ENCODE data around the gene PDE6H.

DNA sequence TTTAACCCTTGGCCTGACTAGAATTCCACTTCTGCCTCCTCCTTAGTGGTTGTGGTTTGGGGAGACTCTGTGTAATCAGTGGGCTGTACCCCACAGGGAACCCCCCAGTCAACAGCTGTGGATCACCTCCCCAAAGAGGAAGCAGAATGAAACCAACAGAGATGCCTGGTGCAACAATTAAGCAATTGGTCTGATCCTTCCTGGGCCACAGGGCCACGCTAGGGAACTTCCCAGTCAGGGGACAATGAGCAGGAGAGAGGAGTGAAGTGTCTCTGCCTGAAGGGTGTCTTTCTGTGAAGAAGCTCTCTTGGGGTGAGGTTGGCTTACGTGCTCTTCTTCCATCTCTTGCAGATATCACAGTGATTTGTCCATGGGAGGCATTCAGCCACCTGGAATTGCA is 8.2 kb downstream of the PDE6H start:
- TF ChIP-seq POLR2A (IDR thresholded peaks at IDR 0.05; ENCODE audit: low read depth, low read length): no peak
- no peak for TF ChIP-seq CTCF (IDR thresholded peaks at IDR 0.05; ENCODE audit: extremely low read depth in 1 of 2, insufficient read depth in 1 of 2, low read depth in 1 of 2, low read length in 2 of 2)
- TF ChIP-seq, protein P1, sequence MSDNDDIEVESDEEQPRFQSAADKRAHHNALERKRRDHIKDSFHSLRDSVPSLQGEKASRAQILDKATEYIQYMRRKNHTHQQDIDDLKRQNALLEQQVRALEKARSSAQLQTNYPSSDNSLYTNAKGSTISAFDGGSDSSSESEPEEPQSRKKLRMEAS (IDR thresholded peaks at IDR 0.05; ENCODE audit: insufficient read depth, insufficient read length): no peak
- TF ChIP-seq FOS (IDR thresholded peaks at IDR 0.05; ENCODE audit: borderline replicate concordance, insufficient read depth, low read length): no peak
- TF ChIP-seq EZH2 (IDR thresholded peaks at IDR 0.05; ENCODE audit: borderline replicate concordance, low read depth, low read length, severe bottlenecking): no peak
- TF ChIP-seq POLR2AphosphoS5 (IDR thresholded peaks at IDR 0.05; ENCODE audit: insufficient read depth, low read depth, low read length): no peak
- no peak for TF ChIP-seq JUN (IDR thresholded peaks at IDR 0.05; ENCODE audit: borderline replicate concordance, insufficient read depth, insufficient read length, low read depth)
- TF ChIP-seq MYC (IDR thresholded peaks at IDR 0.05; ENCODE audit: low read depth, low read length): no peak
